IMR-90 (cell line): ENCODE data around the gene KIF1A. TPM values are rescaled to one million over a fixed set of nuclear protein-coding genes. Genes with fewer than 3 reads are reported as not detected.

Experiments
- ATAC-seq: fragments of 200-7000 bp; cut with Tn5 transposase; 2 replicates; pipeline ENCODE4 v1.9.1; 2020; ENCODE audit warnings: low read depth, mild to moderate bottlenecking, moderate library complexity
- BruUV-seq: library from RNA; stranded (reverse); fragments of 400-500 nt; replicated peaks from 2 replicates; lab custom pipeline; 2021; lab: Mats Ljungman, UMichigan
- CTCF ChIA-PET: fragments of 300-600 bp; formaldehyde crosslinking; extraction: SDS; loops from one replicate; lab custom pipeline; 2021; ENCODE audit warnings: antibody characterized with exemption; lab: Yijun Ruan, JAX
- POLR2A ChIA-PET: fragments of 300-600 bp; sonication (Branson Sonifier 250); formaldehyde crosslinking; loops from one replicate; lab custom pipeline; 2022; ENCODE audit warnings: antibody characterized with exemption; ENCODE audit not compliant: unreplicated experiment; lab: Charles Lee
- DNase-seq: peaks from one replicate; pipeline ENCODE4 v3.0.0; 2013
- H2AFZ ChIP-seq: replicated peaks from 2 replicates; pipeline ENCODE3; 2013; ENCODE audit warnings: low read length, mild to moderate bottlenecking; ENCODE audit not compliant: poor library complexity
- H2AK5ac ChIP-seq: 2 replicates; pipeline ENCODE4 v1.6.1; 2013; ENCODE audit warnings: low read depth, low read length, inconsistent platforms
- H2AK9ac ChIP-seq: replicated peaks from 2 replicates; pipeline ENCODE3; 2013; ENCODE audit warnings: mild to moderate bottlenecking, low read depth, low read length, moderate library complexity; ENCODE audit not compliant: poor library complexity
- H2BK120ac ChIP-seq: 2 replicates; pipeline ENCODE4 v1.6.1; 2013; ENCODE audit warnings: low read depth, low read length, inconsistent platforms
- H2BK15ac ChIP-seq: 3 replicates; pipeline ENCODE4 v1.6.1; 2013; ENCODE audit warnings: low read depth, low read length, inconsistent platforms
- H2BK20ac ChIP-seq: 2 replicates; pipeline ENCODE4 v1.6.1; 2013; ENCODE audit warnings: low read depth, mild to moderate bottlenecking, inconsistent platforms, low read length, moderate library complexity
- H2BK5ac ChIP-seq: 2 replicates; pipeline ENCODE4 v1.6.1; 2013; ENCODE audit warnings: mild to moderate bottlenecking, low read depth, low read length, inconsistent platforms; ENCODE audit not compliant: poor library complexity, severe bottlenecking
- H3K14ac ChIP-seq: replicated peaks from 2 replicates; pipeline ENCODE4 v1.6.1; 2013; ENCODE audit warnings: low read depth, low read length, inconsistent platforms
- H3K18ac ChIP-seq: 2 replicates; pipeline ENCODE4 v1.6.1; 2013; ENCODE audit warnings: low read depth, low read length, control low read depth
- H3K23ac ChIP-seq: 2 replicates; pipeline ENCODE4 v1.6.1; 2013; ENCODE audit warnings: low read depth, low read length, inconsistent platforms
- H3K27ac ChIP-seq: 2 replicates; pipeline ENCODE4 v1.5.1; 2013; ENCODE audit warnings: mild to moderate bottlenecking, control low read depth, low read length; ENCODE audit not compliant: insufficient read depth
- H3K27me3 ChIP-seq: 2 replicates; pipeline ENCODE4 v1.6.1; 2013; ENCODE audit warnings: low read length; ENCODE audit not compliant: control insufficient read depth, insufficient read depth
- H3K36me3 ChIP-seq: 2 replicates; pipeline ENCODE4 v1.6.1; 2013; ENCODE audit warnings: low read length, mixed read lengths; ENCODE audit not compliant: control insufficient read depth, insufficient read depth
- H3K4ac ChIP-seq: 2 replicates; pipeline ENCODE4 v1.6.1; 2013; ENCODE audit warnings: low read depth, low read length, inconsistent platforms
- H3K4me1 ChIP-seq: 2 replicates; pipeline ENCODE4 v1.6.1; 2013; ENCODE audit warnings: low read length, mixed read lengths; ENCODE audit not compliant: control insufficient read depth, insufficient read depth
- H3K4me2 ChIP-seq: 2 replicates; pipeline ENCODE4 v1.6.1; 2013; ENCODE audit warnings: low read depth, mild to moderate bottlenecking, control low read depth, low read length, moderate library complexity
- H3K4me3 ChIP-seq: 2 replicates; pipeline ENCODE4 v1.5.1; 2013; ENCODE audit warnings: low read depth, mild to moderate bottlenecking, control low read depth, low read length, moderate library complexity; ENCODE audit not compliant: insufficient read depth
- H3K56ac ChIP-seq: 2 replicates; pipeline ENCODE4 v1.6.1; 2013; ENCODE audit warnings: low read length, inconsistent platforms; ENCODE audit not compliant: insufficient read depth; ENCODE audit errors: extremely low read depth
- H3K79me1 ChIP-seq, 2 experiments: 2 replicates each; pipeline ENCODE4 v1.6.1; 2013; ENCODE audit warnings: low read length in 2 of 2, inconsistent platforms in 1 of 2, low read depth in 1 of 2
- H3K9ac ChIP-seq: 2 replicates; pipeline ENCODE4 v1.6.1; 2013; ENCODE audit warnings: low read depth, low read length, control low read depth
- H3K9me1 ChIP-seq: 2 replicates; pipeline ENCODE4 v1.6.1; 2013; ENCODE audit warnings: low read length, inconsistent platforms; ENCODE audit not compliant: insufficient read depth
- H3K9me3 ChIP-seq: 2 replicates; pipeline ENCODE4 v1.6.1; 2013; ENCODE audit warnings: low read length; ENCODE audit not compliant: control insufficient read depth, insufficient read depth
- H4K20me1 ChIP-seq: 2 replicates; pipeline ENCODE4 v1.6.1; 2013; ENCODE audit warnings: low read length, inconsistent platforms; ENCODE audit not compliant: insufficient read depth
- H4K5ac ChIP-seq: 2 replicates; pipeline ENCODE4 v1.6.1; 2013; ENCODE audit warnings: mild to moderate bottlenecking, low read depth, low read length, control low read depth
- H4K8ac ChIP-seq, 2 experiments: 2 replicates each; pipeline ENCODE4 v1.6.1; 2013; ENCODE audit warnings: low read depth in 2 of 2, low read length in 2 of 2, control low read depth in 1 of 2, inconsistent platforms in 1 of 2
- H4K91ac ChIP-seq: 2 replicates; pipeline ENCODE4 v1.6.1; 2013; ENCODE audit warnings: low read depth, low read length, inconsistent platforms; ENCODE audit not compliant: insufficient read depth
- MAFK ChIP-seq: IDR thresholded peaks from 2 replicates; pipeline ENCODE4 v1.6.1; 2012; ENCODE audit warnings: low read depth, low read length, improper control_type of control experiment
- NFE2L2 ChIP-seq: fragments of 150-350 bp; IDR thresholded peaks from 2 replicates; pipeline ENCODE4 v1.6.1; 2016; ENCODE audit warnings: low read depth, mild to moderate bottlenecking, low read length
- SMC3 ChIP-seq: fragments of 150-350 bp; IDR thresholded peaks from 2 replicates; pipeline ENCODE4 v1.6.1; 2016; ENCODE audit warnings: low read depth, mild to moderate bottlenecking, antibody characterized with exemption, low read length, moderate library complexity
- WGBS, 2 experiments: methylation state at CpG; one replicate each; pipeline versions ENCODE4 v1.1.5 to v1.1.7; 2013; ENCODE audit warnings: missing lambda C conversion rate in 2 of 2; ENCODE audit not compliant: insufficient read length in 1 of 2; ENCODE audit errors: extremely low coverage in 2 of 2; 5-methylcytosine and 5-hydroxymethylcytosine counted together
- dilution Hi-C: fragments of 300-500 bp; cut with HindIII; formaldehyde crosslinking; loops from one replicate; pipeline ENCODE4 v1.14.3; 2018; ENCODE audit warnings: low sequenced_read_pairs; ENCODE audit not compliant: unreplicated experiment
- in situ Hi-C: fragments of 300-500 bp; cut with MboI; formaldehyde crosslinking; loops from 3 replicates; pipeline ENCODE4 v1.14.3; 2019; ENCODE audit warnings: low sequenced_read_pairs, inconsistent platforms, mixed read lengths
- intact Hi-C: fragments of 100-400 bp; cut with micrococcal nuclease; formaldehyde crosslinking; loops from 2 replicates; pipeline ENCODE4 v1.10.0; 2022
- polyA plus RNA-seq, 3 experiments: library from polyadenylated mRNA; depleted of rRNA; stranded (reverse); fragments of >200 nt; gene quantifications; 2 replicates each; pipeline ENCODE4 v1.2.3, GENCODE V29; 2012; ENCODE audit warnings: low replicate concordance in 1 of 3
- total RNA-seq: library from RNA; depleted of rRNA; stranded (reverse); fragments of >200 nt; gene quantifications from 2 replicates; pipeline ENCODE4 v1.2.3, GENCODE V29; 2012

KIF1A gene
- total and polyA plus RNA-seq, 2 of the 4 experiments (the other 2 are of a cell fraction) = under 0.01 TPM; not detected in 1

DNA sequence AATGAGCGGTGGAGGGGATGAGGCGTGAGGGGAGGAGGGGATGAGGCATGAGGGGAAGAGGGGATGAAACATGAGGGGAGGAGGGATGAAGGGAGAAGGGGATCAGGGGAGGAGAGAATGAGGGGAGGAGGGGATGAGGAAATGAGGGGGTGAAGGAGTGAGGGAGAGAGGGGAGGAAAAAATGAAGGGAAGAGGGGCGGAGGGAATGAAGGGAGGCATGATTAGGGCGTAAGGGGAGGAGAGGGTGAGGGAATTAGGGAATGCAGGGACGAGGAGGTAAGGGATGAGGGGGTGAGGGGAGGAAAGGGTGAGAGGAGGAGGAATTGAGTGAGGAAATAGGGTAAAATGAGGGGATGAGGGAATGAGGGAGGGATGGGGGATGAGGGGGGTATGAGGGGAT is 87.8 kb downstream of the KIF1A start:
- DNase-seq (no peak), ATAC-seq (no peak)
- WGBS, 2 experiments = 72 to 98% methylated on average over 4 to 5 of the region's 5 CpGs
- no peak overlapping the region for H3K14ac ChIP-seq
- in situ Hi-C loops (no loop called here), intact Hi-C loops (no loop called here), dilution Hi-C loops (no loop called here)
- no peaks in the 10 kb centered on the region for H3K9me3 ChIP-seq
- H2AK9ac ChIP-seq = no peak overlapping the region
- H3K23ac ChIP-seq = no peak overlapping the region
- H2BK5ac ChIP-seq = no peak overlapping the region
- ChIA-PET CTCF (no interaction called here), POLR2A (no interaction called here)
- no peaks in the 10 kb centered on the region; the same call in 1 of the 2 replicates for H4K20me1 ChIP-seq
- no peak overlapping the region for H2AFZ ChIP-seq
- no peak overlapping the region for H3K18ac ChIP-seq
- H3K4ac ChIP-seq = no peak overlapping the region
- H2BK120ac ChIP-seq = no peak overlapping the region
- H2BK15ac ChIP-seq = no peak overlapping the region
- no peak overlapping the region for H3K56ac ChIP-seq
- H4K5ac ChIP-seq = no peak overlapping the region
- H3K4me2 ChIP-seq = no peak overlapping the region
- H4K91ac ChIP-seq = no peak overlapping the region
- H3K9me1 ChIP-seq = no peaks in the 10 kb centered on the region
- H2BK20ac ChIP-seq = no peak overlapping the region
- no peak overlapping the region for H2AK5ac ChIP-seq
- no peak overlapping the region for H3K27ac ChIP-seq
- no peak for TF ChIP-seq NFE2L2
- TF ChIP-seq SMC3 = no peak
- TF ChIP-seq MAFK = no peak
- H4K8ac ChIP-seq = no peak overlapping the region
- no peak overlapping the region for H3K4me3 ChIP-seq
- H3K36me3 ChIP-seq = no peaks in the 10 kb centered on the region
- no peaks in the 10 kb centered on the region for H3K79me1 ChIP-seq
- no TSS peak for BruUV-seq
- H3K27me3 ChIP-seq = peaks cover 33% of the 10 kb centered on the region
- no peak overlapping the region for H3K9ac ChIP-seq
- H3K4me1 ChIP-seq = no peaks in the 10 kb centered on the region; the same call in 1 of the 2 replicates
